Measurements from ENCODE around the gene SNX5. TPM values are rescaled to one million over a fixed set of nuclear protein-coding genes. Genes with fewer than 3 reads are reported as not detected.
A peak's percentile ranks its signal among the peaks of the same experiment; 100 is the strongest.

The SNX5 gene
- 60.4 TPM for total RNA-seq

- peak; percentile 99 for DNase-seq
Measured at GRCh38 chr20:17968366-17969277, at the start of gene SNX5, which contains the start of gene MGME1. TSS of gene SNX5 (minus strand) at chr20:17968794. CDS start at chr20:17968425, 369 bp downstream. TSS of gene MGME1 (plus strand) at chr20:17969018. CDS start at chr20:17969860, 842 bp downstream.

GRCh38 chr20:18018100-18018499, 49.5 kb upstream of the SNX5 start:
- DNase-seq, result no peak

- no peak for DNase-seq
Measured at GRCh38 chr20:18016772-18017171, 48.2 kb upstream of the SNX5 start.

- DNase-seq, result no peak
Measured at GRCh38 chr20:18014411-18014810, 45.8 kb upstream of the SNX5 start.

GRCh38 chr20:18012901-18013300, 44.3 kb upstream of the SNX5 start:
- no peak for DNase-seq

GRCh38 chr20:18011951-18012645, 43.5 kb upstream of the SNX5 start:
- no peak for DNase-seq

- DNase-seq, result no peak
Measured at GRCh38 chr20:18011482-18011881, 42.9 kb upstream of the SNX5 start.

- DNase-seq, result no peak
Measured at GRCh38 chr20:18009116-18009515, 40.5 kb upstream of the SNX5 start.

- peak; percentile 21 for DNase-seq
Measured at GRCh38 chr20:18007534-18008292, 39.1 kb upstream of the SNX5 start.

- DNase-seq, result no peak
Measured at GRCh38 chr20:18006684-18007083, 38.1 kb upstream of the SNX5 start.

- DNase-seq, result no peak
Measured at GRCh38 chr20:18005990-18006364, 37.4 kb upstream of the SNX5 start.

GRCh38 chr20:18005170-18005989, 36.8 kb upstream of the SNX5 start:
- peak; percentile 13 for DNase-seq

GRCh38 chr20:18004384-18005031, 35.9 kb upstream of the SNX5 start:
- no peak for DNase-seq

GRCh38 chr20:18003897-18004296, 35.3 kb upstream of the SNX5 start:
- DNase-seq, result no peak

GRCh38 chr20:18001131-18001921, 32.7 kb upstream of the SNX5 start:
- DNase-seq, result peak; percentile 12

GRCh38 chr20:17999566-17999965, 31.0 kb upstream of the SNX5 start:
- DNase-seq, result peak; percentile 1

GRCh38 chr20:17998446-17998845, 29.9 kb upstream of the SNX5 start:
- no peak for DNase-seq

GRCh38 chr20:17995967-17996819, 27.6 kb upstream of the SNX5 start:
- peak; percentile 7 for DNase-seq

GRCh38 chr20:17993546-17993945, 25.0 kb upstream of the SNX5 start:
- no peak for DNase-seq

Data from occipital lobe (tissue), 2 donors.